Trophoblast cell (in vitro differentiated cells and primary cell): Measurements from ENCODE around the gene DDX20.

Source experiments
- DNase-seq, 2 donors: peaks; one replicate each; pipeline ENCODE4 v3.0.0-alpha.2; 2016
- H2AFZ ChIP-seq: 2 replicates; pipeline ENCODE4 v1.6.1; 2013; ENCODE audit warnings: low read length, moderate library complexity, mild to moderate bottlenecking; ENCODE audit not compliant: insufficient read depth, poor library complexity
- H2AK5ac ChIP-seq: 2 replicates; pipeline ENCODE4 v1.6.1; 2013; ENCODE audit warnings: mild to moderate bottlenecking, low read length
- H2BK120ac ChIP-seq: 2 replicates; pipeline ENCODE4 v1.6.1; 2013; ENCODE audit warnings: low read length, mild to moderate bottlenecking, moderate library complexity; ENCODE audit not compliant: insufficient read depth, poor library complexity
- H2BK12ac ChIP-seq: 2 replicates; pipeline ENCODE4 v1.6.1; 2013; ENCODE audit warnings: mild to moderate bottlenecking, low read length, moderate library complexity
- H2BK5ac ChIP-seq: 2 replicates; pipeline ENCODE4 v1.6.1; 2013; ENCODE audit warnings: low read length, low read depth, moderate library complexity, mild to moderate bottlenecking; ENCODE audit not compliant: poor library complexity
- H3K14ac ChIP-seq: 2 replicates; pipeline ENCODE4 v1.6.1; 2013; ENCODE audit warnings: mild to moderate bottlenecking, low read length
- H3K18ac ChIP-seq: 2 replicates; pipeline ENCODE4 v1.6.1; 2013; ENCODE audit warnings: mild to moderate bottlenecking, low read length
- H3K23ac ChIP-seq: 2 replicates; pipeline ENCODE4 v1.6.1; 2013; ENCODE audit warnings: low read length
- H3K27ac ChIP-seq: 2 replicates; pipeline ENCODE4 v1.5.1; 2013; ENCODE audit warnings: low read depth, mild to moderate bottlenecking, inconsistent platforms, low read length, moderate library complexity
- H3K27me3 ChIP-seq: 2 replicates; pipeline ENCODE4 v1.6.1; 2013; ENCODE audit warnings: inconsistent platforms, mild to moderate bottlenecking, low read length, moderate library complexity; ENCODE audit not compliant: insufficient read depth
- H3K36me3 ChIP-seq, 2 experiments: 1 replicate in 1 of 2; 2 replicates in 1 of 2; pipeline ENCODE4 v1.6.1; 2013; ENCODE audit warnings: low read length in 2 of 2, mild to moderate bottlenecking in 2 of 2, moderate library complexity in 1 of 2; ENCODE audit not compliant: insufficient read depth in 2 of 2, control insufficient read depth in 1 of 2
- H3K4ac ChIP-seq: 2 replicates; pipeline ENCODE4 v1.6.1; 2013; ENCODE audit warnings: low read depth, mild to moderate bottlenecking, low read length, moderate library complexity
- H3K4me1 ChIP-seq, 2 experiments: 1 replicate in 1 of 2; 2 replicates in 1 of 2; pipeline ENCODE4 v1.6.1; 2013; ENCODE audit warnings: low read length in 2 of 2, mild to moderate bottlenecking in 2 of 2, moderate library complexity in 1 of 2; ENCODE audit not compliant: insufficient read depth in 2 of 2, control insufficient read depth in 1 of 2
- H3K4me2 ChIP-seq: 2 replicates; pipeline ENCODE4 v1.6.1; 2013; ENCODE audit warnings: inconsistent platforms, mild to moderate bottlenecking, low read length, moderate library complexity
- H3K4me3 ChIP-seq: 2 replicates; pipeline ENCODE4 v1.5.1; 2013; ENCODE audit warnings: mild to moderate bottlenecking, low read depth, low read length, inconsistent platforms
- H3K79me1 ChIP-seq: one replicate; pipeline ENCODE4 v1.6.1; 2013; ENCODE audit warnings: low read length
- H3K79me2 ChIP-seq: 2 replicates; pipeline ENCODE4 v1.6.1; 2013; ENCODE audit warnings: low read length, mild to moderate bottlenecking; ENCODE audit not compliant: control insufficient read depth, insufficient read depth, poor library complexity
- H3K9ac ChIP-seq: 2 replicates; pipeline ENCODE4 v1.6.1; 2013; ENCODE audit warnings: mild to moderate bottlenecking, low read length
- H3K9me3 ChIP-seq: 2 replicates; pipeline ENCODE4 v1.6.1; 2013; ENCODE audit warnings: low read depth, mild to moderate bottlenecking, control low read depth, inconsistent platforms, low read length; ENCODE audit not compliant: insufficient read depth
- H4K12ac ChIP-seq: 2 replicates; pipeline ENCODE4 v1.6.1; 2013; ENCODE audit warnings: low read depth, mild to moderate bottlenecking, low read length, moderate library complexity
- H4K8ac ChIP-seq: 2 replicates; pipeline ENCODE4 v1.6.1; 2013; ENCODE audit warnings: low read depth, mild to moderate bottlenecking, low read length, moderate library complexity
- H4K91ac ChIP-seq: one replicate; pipeline ENCODE4 v1.6.1; 2013; ENCODE audit warnings: low read depth, mild to moderate bottlenecking, low read length, moderate library complexity
- WGBS: extraction: QIAGEN DNeasy Blood & Tissue Kit; methylation state at CpG from one replicate; pipeline ENCODE4 v1.1.7; 2013; ENCODE audit warnings: missing lambda C conversion rate; ENCODE audit not compliant: insufficient read length, insufficient coverage; ENCODE audit errors: extremely low coverage; 5-methylcytosine and 5-hydroxymethylcytosine counted together

DDX20 gene

DNA sequence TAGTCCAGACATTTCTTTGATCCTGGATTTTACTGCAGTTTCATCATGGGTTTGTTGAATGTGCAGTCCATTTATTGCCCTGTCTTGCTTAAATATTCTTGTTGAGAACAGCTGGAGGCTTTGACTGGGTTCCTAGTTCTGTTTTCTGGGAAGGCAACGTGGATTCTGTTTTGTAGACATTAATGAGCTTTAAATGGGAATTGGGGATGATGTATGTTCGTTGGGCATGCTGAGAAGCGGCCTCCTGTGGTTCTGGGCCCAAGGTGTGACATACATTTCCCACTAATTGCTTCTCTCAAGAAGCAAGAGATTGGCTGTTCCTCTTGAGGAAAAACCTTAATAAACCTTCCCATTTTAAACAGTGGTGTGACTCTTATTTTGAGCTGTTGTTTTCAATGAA lies 39.4 kb upstream of the DDX20 start:
- Histone ChIP-seq H2BK120ac (no peak overlapping the region), H3K27me3 (no peaks in the 10 kb centered on the region)
- no CpG with 5 or more reads among the region's 3 CpGs for WGBS

DNA sequence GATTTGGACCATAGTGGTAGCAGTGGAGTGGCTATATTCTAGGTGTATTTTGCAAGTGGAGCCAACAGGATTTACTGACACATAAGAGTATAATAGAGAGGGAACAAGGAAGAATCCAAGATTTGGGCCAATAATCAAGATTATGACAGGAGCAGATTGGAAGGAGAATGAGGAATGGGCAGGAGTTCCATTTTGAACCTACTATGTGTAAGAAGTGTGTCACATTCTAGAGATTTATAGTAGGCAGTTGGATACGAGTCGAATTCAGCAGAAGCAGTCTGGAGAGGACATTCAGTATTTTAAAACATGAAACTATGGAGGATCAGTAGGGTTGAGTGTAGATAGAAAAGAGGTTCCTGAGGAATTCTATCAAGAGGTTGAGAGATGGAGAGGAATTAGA lies 38.3 kb upstream of the DDX20 start:
- H2BK5ac ChIP-seq: no peak overlapping the region
- H4K8ac ChIP-seq: no peak overlapping the region
- H2AFZ ChIP-seq: no peak overlapping the region
- H3K79me1 ChIP-seq: no peaks in the 10 kb centered on the region
- H2BK12ac ChIP-seq: no peak overlapping the region
- H3K14ac ChIP-seq: no peak overlapping the region
- peaks cover 0 to 2% of the 10 kb centered on the region in 2 experiments for H3K36me3 ChIP-seq
- no peaks in the 10 kb centered on the region for H3K27me3 ChIP-seq
- no peaks in the 10 kb centered on the region for H3K9me3 ChIP-seq
- no peaks in the 10 kb centered on the region for H3K79me2 ChIP-seq
- H3K4me3 ChIP-seq: no peak overlapping the region
- no peak overlapping the region for H3K27ac ChIP-seq
- WGBS: no CpG with 5 or more reads among the region's 2 CpGs
- no peak for DNase-seq
- no peak overlapping the region for H4K12ac ChIP-seq
- no peak overlapping the region for H3K18ac ChIP-seq
- H2AK5ac ChIP-seq: no peak overlapping the region
- no peak overlapping the region for H2BK120ac ChIP-seq
- no peak overlapping the region for H3K9ac ChIP-seq
- H3K4ac ChIP-seq: no peak overlapping the region
- no peak overlapping the region for H3K23ac ChIP-seq
- H3K4me1 ChIP-seq: no peaks in the 10 kb centered on the region
- no peak overlapping the region for H4K91ac ChIP-seq
- no peak overlapping the region for H3K4me2 ChIP-seq

More for the DNA sequence above, 39.4 kb upstream of the DDX20 start:
- no peaks in the 10 kb centered on the region for H3K9me3 ChIP-seq
- no peak for DNase-seq
- H3K18ac ChIP-seq: no peak overlapping the region
- no peak overlapping the region for H3K4me3 ChIP-seq
- H3K4ac ChIP-seq: no peak overlapping the region
- no peak overlapping the region for H2AFZ ChIP-seq
- H4K12ac ChIP-seq: no peak overlapping the region
- H2BK5ac ChIP-seq: no peak overlapping the region
- no peak overlapping the region for H2BK12ac ChIP-seq
- no peak overlapping the region for H3K27ac ChIP-seq
- no peak overlapping the region for H2AK5ac ChIP-seq
- no peak overlapping the region for H3K4me2 ChIP-seq
- H3K79me1 ChIP-seq: no peaks in the 10 kb centered on the region
- no peaks in the 10 kb centered on the region for H3K79me2 ChIP-seq
- no peak overlapping the region for H3K9ac ChIP-seq
- H4K8ac ChIP-seq: no peak overlapping the region
- H3K14ac ChIP-seq: no peak overlapping the region
- no peak overlapping the region for H4K91ac ChIP-seq
- H3K4me1 ChIP-seq: no peaks in the 10 kb centered on the region
- H3K23ac ChIP-seq: no peak overlapping the region
- peaks cover 0 to 2% of the 10 kb centered on the region in 2 experiments for H3K36me3 ChIP-seq

- Histone ChIP-seq H3K27me3 (no peaks in the 10 kb centered on the region), H2BK12ac (no peak overlapping the region), H3K4me1 (no peaks in the 10 kb centered on the region), H2AK5ac (no peak overlapping the region), H3K79me2 (no peaks in the 10 kb centered on the region), H3K14ac (no peak overlapping the region), H4K91ac (no peak overlapping the region), H3K4me3 (no peak overlapping the region), H3K18ac (no peak overlapping the region), H3K9ac (no peak overlapping the region), H4K12ac (no peak overlapping the region), H4K8ac (no peak overlapping the region), H2AFZ (no peak overlapping the region), H3K79me1 (no peaks in the 10 kb centered on the region), H2BK120ac (no peak overlapping the region), H3K27ac (no peak overlapping the region), H3K36me3 (peaks cover 0 to 2% of the 10 kb centered on the region in 2 experiments), H2BK5ac (no peak overlapping the region), H3K4me2 (no peak overlapping the region), H3K23ac (no peak overlapping the region), H3K4ac (no peak overlapping the region), H3K9me3 (no peaks in the 10 kb centered on the region)
- WGBS: no CpG with 5 or more reads among the region's 5 CpGs
- no peak for DNase-seq
These were observed 36.6 kb upstream of the DDX20 start for GRCh38 chr1:111719135-111719534.

DNA sequence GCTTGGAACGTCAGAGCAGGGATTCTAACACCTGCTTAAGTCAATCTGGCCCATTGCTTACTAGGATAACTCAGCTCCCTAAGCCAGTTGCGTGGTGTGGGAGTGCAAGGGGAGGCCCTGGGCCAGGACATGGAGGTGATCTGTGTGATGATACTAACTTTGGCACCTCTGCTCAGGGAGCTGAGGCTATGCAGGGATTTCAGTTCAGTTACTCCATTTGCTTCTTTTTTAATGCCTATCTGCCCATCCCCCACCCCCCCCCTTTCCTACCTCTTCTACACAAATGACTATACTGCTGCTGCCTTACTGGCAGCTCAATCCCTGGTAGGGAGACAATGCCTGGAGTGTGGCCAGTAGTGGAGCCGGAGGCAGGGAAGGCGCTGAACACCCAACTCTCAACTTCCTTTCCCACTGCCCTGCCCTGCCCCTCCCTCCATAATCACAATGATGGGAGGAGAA lies 36.0 kb upstream of the DDX20 start:
- no peak overlapping the region for H2BK12ac ChIP-seq
- no peak overlapping the region for H2BK5ac ChIP-seq
- no peaks in the 10 kb centered on the region for H3K9me3 ChIP-seq
- H3K27me3 ChIP-seq: no peaks in the 10 kb centered on the region
- no peak overlapping the region for H2AK5ac ChIP-seq
- no peak overlapping the region for H3K4me3 ChIP-seq
- H3K23ac ChIP-seq: no peak overlapping the region
- H3K4me1 ChIP-seq: no peaks in the 10 kb centered on the region
- H3K4ac ChIP-seq: no peak overlapping the region
- WGBS: no CpG with 5 or more reads among the region's 4 CpGs
- H4K8ac ChIP-seq: no peak overlapping the region
- no peak overlapping the region for H4K12ac ChIP-seq
- no peak overlapping the region for H3K14ac ChIP-seq
- no peak overlapping the region for H4K91ac ChIP-seq
- no peak overlapping the region for H2AFZ ChIP-seq
- H2BK120ac ChIP-seq: no peak overlapping the region
- no peaks in the 10 kb centered on the region for H3K79me1 ChIP-seq
- peaks cover 0 to 2% of the 10 kb centered on the region in 2 experiments for H3K36me3 ChIP-seq
- no peak for DNase-seq
- H3K27ac ChIP-seq: no peak overlapping the region
- H3K79me2 ChIP-seq: no peaks in the 10 kb centered on the region
- H3K4me2 ChIP-seq: no peak overlapping the region
- no peak overlapping the region for H3K9ac ChIP-seq
- no peak overlapping the region for H3K18ac ChIP-seq
